ENCODE results near the gene NBR1. TPM values are rescaled to one million over a fixed set of nuclear protein-coding genes. Genes with fewer than 3 reads are reported as not detected.
"Not testable (repeated sequence)": the region's sequence is repeated elsewhere in the genome, so short reads cannot be mapped to it uniquely, and the experiment has no call there.

The NBR1 gene
- total RNA-seq, 3 donors from 2014 or later = 116 to 164 (median 119) TPM

- H3K4me3 ChIP-seq = no peak overlapping the region
- no peak for DNase-seq
- no peaks in the 10 kb centered on the region for H3K4me1 ChIP-seq (ENCODE audit: low read depth)
- no peaks in the 10 kb centered on the region for H3K36me3 ChIP-seq (ENCODE audit: low read depth)
- H3K9me3 ChIP-seq = no peaks in the 10 kb centered on the region
- intact Hi-C loops (cut with DNase I, micrococcal nuclease) = no loop called here
- no peak for ATAC-seq
- TF ChIP-seq, protein P1, sequence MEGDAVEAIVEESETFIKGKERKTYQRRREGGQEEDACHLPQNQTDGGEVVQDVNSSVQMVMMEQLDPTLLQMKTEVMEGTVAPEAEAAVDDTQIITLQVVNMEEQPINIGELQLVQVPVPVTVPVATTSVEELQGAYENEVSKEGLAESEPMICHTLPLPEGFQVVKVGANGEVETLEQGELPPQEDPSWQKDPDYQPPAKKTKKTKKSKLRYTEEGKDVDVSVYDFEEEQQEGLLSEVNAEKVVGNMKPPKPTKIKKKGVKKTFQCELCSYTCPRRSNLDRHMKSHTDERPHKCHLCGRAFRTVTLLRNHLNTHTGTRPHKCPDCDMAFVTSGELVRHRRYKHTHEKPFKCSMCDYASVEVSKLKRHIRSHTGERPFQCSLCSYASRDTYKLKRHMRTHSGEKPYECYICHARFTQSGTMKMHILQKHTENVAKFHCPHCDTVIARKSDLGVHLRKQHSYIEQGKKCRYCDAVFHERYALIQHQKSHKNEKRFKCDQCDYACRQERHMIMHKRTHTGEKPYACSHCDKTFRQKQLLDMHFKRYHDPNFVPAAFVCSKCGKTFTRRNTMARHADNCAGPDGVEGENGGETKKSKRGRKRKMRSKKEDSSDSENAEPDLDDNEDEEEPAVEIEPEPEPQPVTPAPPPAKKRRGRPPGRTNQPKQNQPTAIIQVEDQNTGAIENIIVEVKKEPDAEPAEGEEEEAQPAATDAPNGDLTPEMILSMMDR (IDR thresholded peaks at IDR 0.05) = no peak
These were observed 15.3 kb upstream of the NBR1 start for GRCh38 chr17:43155666-43156065.

DNA sequence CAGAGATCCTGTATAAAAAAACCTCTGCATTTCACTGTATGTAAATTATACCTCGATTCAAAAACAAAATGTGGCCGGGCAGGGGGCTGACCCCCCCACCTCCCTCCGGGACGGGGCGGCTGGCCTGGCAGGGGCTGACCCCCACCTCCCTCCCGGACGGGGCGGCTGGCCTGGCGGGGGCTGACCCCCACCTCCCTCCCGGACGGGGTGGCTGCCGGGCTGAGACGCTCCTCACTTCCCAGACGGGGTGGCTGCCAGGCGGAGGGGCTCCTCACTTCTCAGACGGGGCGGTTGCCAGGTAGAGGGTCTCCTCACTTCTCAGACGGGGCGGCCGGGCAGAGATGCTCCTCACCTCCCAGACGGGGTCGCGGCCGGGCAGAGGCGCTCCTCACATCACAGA lies 11.8 kb upstream of the NBR1 start:
- DNase-seq; H3K4me1 ChIP-seq (ENCODE audit: low read depth); H3K9me3 ChIP-seq; ATAC-seq; intact Hi-C loops (cut with DNase I, micrococcal nuclease); H3K4me3 ChIP-seq; H3K36me3 ChIP-seq (ENCODE audit: low read depth): not testable (repeated sequence)

DNA sequence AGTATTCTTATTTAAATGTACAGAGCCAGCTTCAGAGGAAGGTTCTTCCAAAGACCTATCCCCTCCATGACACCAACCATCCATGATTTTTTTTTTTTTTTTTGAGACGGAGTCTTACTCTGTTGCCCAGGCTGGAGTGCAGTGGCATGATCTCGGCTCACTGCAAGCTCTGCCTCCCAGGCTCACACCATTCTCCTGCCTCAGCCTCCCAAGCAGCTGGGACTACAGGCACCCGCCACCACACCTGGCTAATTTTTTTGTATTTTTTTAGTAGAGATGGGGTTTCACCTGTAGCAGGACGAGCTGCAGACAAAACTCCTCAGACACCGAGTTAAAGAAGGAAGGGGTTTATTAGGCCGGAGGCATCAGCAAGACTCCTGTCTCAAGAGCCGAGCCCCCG lies 11.1 kb upstream of the NBR1 start:
- intact Hi-C loops (cut with DNase I, micrococcal nuclease); ATAC-seq; DNase-seq; H3K4me1 ChIP-seq (ENCODE audit: low read depth); H3K4me3 ChIP-seq; H3K9me3 ChIP-seq; H3K36me3 ChIP-seq (ENCODE audit: low read depth): not testable (repeated sequence)

DNA sequence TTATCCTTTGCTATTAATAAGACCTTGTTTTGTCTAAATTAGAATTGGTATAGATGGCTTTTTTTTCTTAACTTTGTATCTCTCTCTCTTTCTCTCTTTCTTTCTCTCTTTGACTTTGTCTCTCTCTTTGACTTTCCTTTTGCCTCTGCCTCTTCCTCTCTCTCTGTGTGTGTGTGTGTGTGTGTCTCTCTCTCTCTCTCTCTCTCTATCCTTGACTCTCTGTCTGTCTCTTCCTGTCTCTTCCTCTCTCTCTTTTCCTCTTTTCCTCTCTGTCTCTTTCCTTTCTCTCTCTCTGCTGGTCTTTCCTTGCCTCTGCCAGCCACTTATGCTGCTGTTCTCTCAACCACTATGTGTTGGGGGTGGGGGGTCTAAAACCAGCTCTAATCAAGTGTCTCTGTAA lies 5.0 kb upstream of the NBR1 start:
- ATAC-seq; H3K36me3 ChIP-seq (ENCODE audit: low read depth); H3K4me3 ChIP-seq; DNase-seq; H3K9me3 ChIP-seq; intact Hi-C loops (cut with DNase I, micrococcal nuclease): not testable (repeated sequence)
- peaks cover 14% of the 10 kb centered on the region for H3K4me1 ChIP-seq (ENCODE audit: low read depth)

- peak in 2 of 3 donors; percentile 49 to 62 for DNase-seq
- peak; percentile 22 for ATAC-seq
- Histone ChIP-seq H3K36me3 (ENCODE audit: low read depth) (peaks cover 9% of the 10 kb centered on the region), H3K9me3 (no peaks in the 10 kb centered on the region), H3K4me3 (peak overlapping the region; percentile 56), H3K4me1 (ENCODE audit: low read depth) (peaks cover 34% of the 10 kb centered on the region)
- TF ChIP-seq, protein P1 (IDR thresholded peaks at IDR 0.05) = no peak
- intact Hi-C loops (cut with DNase I, micrococcal nuclease) = no loop called here
These were observed 1.4 kb upstream of the NBR1 start for GRCh38 chr17:43169561-43170139.

- intact Hi-C loops (cut with DNase I, micrococcal nuclease) = no loop called here
- ATAC-seq = peak; percentile 88
- H3K36me3 ChIP-seq (ENCODE audit: low read depth) = peaks cover 9% of the 10 kb centered on the region
- peak overlapping the region; percentile 56 for H3K4me3 ChIP-seq
- peaks cover 40% of the 10 kb centered on the region for H3K4me1 ChIP-seq (ENCODE audit: low read depth)
- DNase-seq = peak; percentile 87 to 94 (median 93)
- TF ChIP-seq, protein P1 (IDR thresholded peaks at IDR 0.05) = no peak
- no peaks in the 10 kb centered on the region for H3K9me3 ChIP-seq
These were observed 761 bp upstream of the NBR1 start for GRCh38 chr17:43170140-43170765.

DNA sequence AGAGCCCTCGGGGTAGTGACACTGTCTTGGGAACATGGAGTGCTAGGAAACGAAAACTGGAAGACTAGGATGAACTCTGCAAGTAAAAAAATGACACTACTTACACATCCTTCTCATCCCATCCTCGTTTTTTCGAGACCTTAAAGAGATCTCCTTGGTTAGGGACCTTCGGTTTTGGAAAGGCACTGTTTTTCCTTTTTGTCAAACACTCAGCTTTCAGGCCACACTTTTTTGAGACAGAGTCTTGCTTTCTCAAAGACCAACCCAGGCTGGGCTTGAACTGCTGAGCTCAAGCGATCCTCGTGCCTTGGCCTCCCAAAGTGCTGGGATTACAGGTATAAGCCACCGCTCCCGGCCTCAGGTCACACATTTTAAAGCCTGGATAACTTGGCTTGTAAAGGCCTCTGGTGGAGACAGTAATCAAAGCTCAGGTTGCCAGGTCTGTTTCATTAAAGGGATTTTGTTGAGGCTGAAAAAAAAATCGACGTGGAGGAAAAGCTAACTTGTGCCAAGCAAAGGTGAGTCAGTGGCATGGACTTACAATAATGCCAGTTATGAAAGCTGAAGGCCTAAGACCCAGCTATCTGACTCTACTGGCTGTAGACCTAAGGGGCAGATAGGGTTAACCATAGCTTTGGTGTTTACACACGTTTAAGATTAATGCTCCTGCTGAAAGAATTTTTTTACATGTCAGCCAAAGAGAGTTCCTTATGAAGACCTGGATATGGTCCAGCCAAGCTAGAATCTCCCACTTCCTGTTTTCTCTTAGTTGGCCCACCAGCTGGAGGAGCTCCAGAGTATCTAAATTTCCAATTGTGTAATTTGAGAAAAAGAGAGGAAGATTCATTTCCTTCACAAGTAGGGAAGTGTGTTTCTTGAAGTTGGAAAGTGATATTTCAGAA lies 823 bp downstream of the NBR1 start:
- no peak for ATAC-seq
- Histone ChIP-seq H3K9me3 (no peaks in the 10 kb centered on the region), H3K4me3 (peak overlapping the region; percentile 56), H3K36me3 (ENCODE audit: low read depth) (peaks cover 13% of the 10 kb centered on the region), H3K4me1 (ENCODE audit: low read depth) (peaks cover 54% of the 10 kb centered on the region)
- DNase-seq = peak in 1 of 3 donors; percentile 78
- TF ChIP-seq, protein P1 (IDR thresholded peaks at IDR 0.05) = no peak
- intact Hi-C loops (cut with DNase I, micrococcal nuclease) = no loop called here
